Activated CD4-positive, alpha-beta T cell treated with anti-CD3 and anti-CD28 coated beads, Interleukin-2, amount 10 ng/mL, durations not matched to agents 24 days and 14 days (primary cell): ENCODE results near the gene CIAPIN1. TPM values are rescaled to one million over a fixed set of nuclear protein-coding genes. Genes with fewer than 3 reads are reported as not detected.

ENCODE experiments used
- DNase-seq: peaks from one replicate; pipeline ENCODE4 v3.0.0; 2022
- H3K27ac Mint-ChIP-seq: one replicate; pipeline ENCODE4 v1.8.0; 2022; ENCODE audit warnings: mild to moderate bottlenecking, mixed read lengths
- H3K27me3 Mint-ChIP-seq: one replicate; pipeline ENCODE4 v1.8.0; 2022; ENCODE audit warnings: mixed read lengths
- H3K36me3 Mint-ChIP-seq: one replicate; pipeline ENCODE4 v1.8.0; 2022; ENCODE audit warnings: low read depth, mild to moderate bottlenecking, mixed read lengths
- H3K4me1 Mint-ChIP-seq: one replicate; pipeline ENCODE4 v1.8.0; 2021; ENCODE audit warnings: mixed read lengths
- H3K4me3 Mint-ChIP-seq: one replicate; pipeline ENCODE4 v1.8.0; 2022; ENCODE audit warnings: mild to moderate bottlenecking, moderate library complexity, mixed read lengths
- H3K9me3 Mint-ChIP-seq: one replicate; pipeline ENCODE4 v1.8.0; 2021; ENCODE audit warnings: mixed read lengths
- intact Hi-C: fragments of 100-400 bp; cut with micrococcal nuclease; formaldehyde crosslinking; loops from one replicate; pipeline ENCODE4 v1.15.1; 2023
- total RNA-seq: library from RNA; stranded (reverse); gene quantifications from 2 replicates; pipeline ENCODE4 v1.2.3, GENCODE V29; 2022

Gene CIAPIN1
- total RNA-seq, 1 donor from 2014 or later = 85.4 TPM

DNA sequence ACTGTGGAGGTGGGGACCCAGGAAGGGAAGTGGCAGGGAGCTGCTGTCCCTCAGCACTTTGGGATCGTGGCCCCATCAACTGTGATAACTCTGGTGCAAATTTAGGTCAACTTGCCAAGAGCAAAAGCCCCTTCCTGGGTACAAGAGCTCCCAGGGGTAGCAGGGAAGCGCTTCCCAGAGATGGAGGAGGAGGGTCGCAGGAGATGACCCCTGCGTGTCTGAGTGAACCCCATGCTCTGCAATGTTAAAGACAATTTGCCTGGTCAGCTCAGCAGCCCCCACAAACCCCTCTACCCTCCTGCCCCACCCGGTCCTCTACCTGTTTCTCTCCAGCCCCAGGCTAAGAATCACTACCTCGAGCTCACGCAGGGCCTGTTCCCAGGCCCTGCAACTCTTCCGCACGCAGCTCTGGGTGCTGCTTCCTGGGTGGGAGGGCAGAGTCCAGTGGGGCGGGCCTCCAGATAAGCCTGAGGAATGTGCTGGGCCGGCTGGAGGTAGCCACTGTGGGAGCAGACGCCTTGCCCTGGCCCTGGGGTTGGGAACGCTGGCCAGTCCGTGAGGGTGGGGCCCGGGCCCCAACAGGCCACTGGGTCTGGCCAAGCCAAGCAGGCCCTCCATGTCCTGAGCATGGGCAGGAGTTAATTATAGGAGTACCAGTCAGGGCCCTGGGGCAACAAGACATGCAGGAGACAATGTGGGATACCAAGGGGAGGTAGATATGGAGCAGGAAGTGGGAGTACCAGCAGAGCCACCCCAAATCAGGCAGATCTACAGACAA, 33.0 kb upstream of the CIAPIN1 start:
- H3K27me3 Mint-ChIP-seq = peaks cover 2% of the 10 kb centered on the region
- no peaks in the 10 kb centered on the region for H3K36me3 Mint-ChIP-seq
- no peak overlapping the region for H3K27ac Mint-ChIP-seq
- intact Hi-C loops = loop anchor here (10.0 kb wide), 1 partner anchor 255 kb away; the partner anchor contains the start of gene KATNB1
- H3K4me1 Mint-ChIP-seq = peaks cover 14% of the 10 kb centered on the region
- no peak for DNase-seq
- no peaks in the 10 kb centered on the region for H3K9me3 Mint-ChIP-seq
- no peak overlapping the region for H3K4me3 Mint-ChIP-seq

DNA sequence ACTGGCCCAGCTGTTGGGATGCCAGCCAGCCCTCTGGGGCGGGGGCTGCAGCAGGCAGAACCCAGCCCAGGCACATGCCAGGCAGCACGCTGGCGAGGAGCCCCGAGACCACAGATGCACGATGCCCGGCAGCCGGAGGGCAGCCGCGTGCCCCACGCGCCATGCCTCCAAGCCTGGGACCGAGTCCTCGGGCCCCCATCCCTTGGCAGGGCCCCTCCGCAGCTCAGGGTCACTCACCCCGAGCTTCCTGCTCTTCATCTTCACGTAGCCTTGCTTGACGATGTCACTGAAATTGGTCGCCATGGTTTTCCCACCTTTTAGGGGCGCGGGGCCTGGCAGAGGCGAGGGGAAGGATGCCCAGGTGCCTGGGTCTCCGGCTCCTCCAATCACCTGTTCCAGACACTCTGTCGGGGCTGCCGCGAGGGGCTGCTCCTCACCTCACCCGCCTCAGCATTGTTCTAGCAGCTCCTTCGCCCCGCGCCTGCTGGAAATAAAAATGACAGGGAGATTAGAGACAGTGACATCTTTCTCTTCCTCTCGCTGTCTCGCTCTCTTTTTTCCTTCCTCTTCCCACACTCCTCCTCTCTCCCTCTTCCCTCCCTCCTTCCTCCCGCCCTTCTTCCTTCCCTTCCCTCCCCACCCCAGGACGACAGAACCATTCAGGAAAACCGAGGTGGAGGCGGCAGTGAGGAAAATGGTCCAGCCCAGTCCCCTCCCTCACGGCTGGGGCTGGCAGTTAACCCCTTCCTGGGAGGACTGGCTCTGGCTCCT, 32.2 kb upstream of the CIAPIN1 start:
- no peak overlapping the region for H3K27ac Mint-ChIP-seq
- intact Hi-C loops = loop anchor here (10.0 kb wide), 1 partner anchor 255 kb away; the partner anchor contains the start of gene KATNB1
- H3K27me3 Mint-ChIP-seq = peaks cover 2% of the 10 kb centered on the region
- no peak for DNase-seq
- H3K4me1 Mint-ChIP-seq = peaks cover 14% of the 10 kb centered on the region
- H3K4me3 Mint-ChIP-seq = no peak overlapping the region
- H3K9me3 Mint-ChIP-seq = no peaks in the 10 kb centered on the region
- no peaks in the 10 kb centered on the region for H3K36me3 Mint-ChIP-seq

DNA sequence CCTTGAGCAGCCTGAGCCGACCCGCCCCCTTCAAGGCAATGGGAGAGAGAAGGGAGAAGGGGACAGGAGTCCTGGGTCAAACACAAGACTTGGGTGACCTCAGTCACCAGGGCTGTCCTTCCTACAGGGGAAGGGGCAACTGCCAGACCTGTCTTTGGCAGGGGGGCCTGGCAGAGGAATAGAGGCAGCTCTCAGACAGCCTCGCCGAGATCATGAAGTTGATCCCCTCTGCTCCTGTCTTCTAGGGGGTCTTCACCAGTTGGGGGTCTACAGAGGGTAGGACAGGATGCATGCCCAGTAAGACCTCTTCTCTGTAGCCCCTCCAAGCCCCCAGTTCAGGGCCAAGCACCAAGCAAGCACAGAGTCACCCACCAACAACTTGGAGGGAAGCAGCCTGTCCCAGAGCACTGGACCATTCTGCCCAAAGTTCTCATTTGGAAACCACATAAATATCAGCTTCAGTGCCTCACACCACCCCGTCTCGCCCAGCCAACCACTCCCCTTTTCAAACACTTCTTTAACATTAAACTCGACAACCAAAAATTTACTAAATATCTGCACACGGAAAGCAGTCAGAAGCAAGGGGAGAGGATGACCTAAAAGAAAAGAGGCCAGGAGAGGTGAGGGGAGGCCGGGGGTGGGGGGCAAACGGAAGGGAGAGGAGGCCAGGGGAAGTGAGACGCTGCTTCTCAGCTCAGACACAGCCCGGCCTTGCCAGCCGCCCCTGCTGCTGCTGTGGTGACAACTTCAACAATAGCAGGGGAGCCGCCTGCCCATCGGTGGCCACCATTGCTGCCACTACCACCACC, 31.4 kb upstream of the CIAPIN1 start:
- intact Hi-C loops = loop anchor here (10.0 kb wide), 1 partner anchor 256 kb away; the partner anchor contains the start of gene KATNB1
- Mint-ChIP-seq H3K36me3 (peaks cover 1% of the 10 kb centered on the region), H3K27me3 (peaks cover 2% of the 10 kb centered on the region), H3K9me3 (no peaks in the 10 kb centered on the region), H3K4me1 (peaks cover 14% of the 10 kb centered on the region), H3K27ac (no peak overlapping the region), H3K4me3 (no peak overlapping the region)
- DNase-seq = no peak

DNA sequence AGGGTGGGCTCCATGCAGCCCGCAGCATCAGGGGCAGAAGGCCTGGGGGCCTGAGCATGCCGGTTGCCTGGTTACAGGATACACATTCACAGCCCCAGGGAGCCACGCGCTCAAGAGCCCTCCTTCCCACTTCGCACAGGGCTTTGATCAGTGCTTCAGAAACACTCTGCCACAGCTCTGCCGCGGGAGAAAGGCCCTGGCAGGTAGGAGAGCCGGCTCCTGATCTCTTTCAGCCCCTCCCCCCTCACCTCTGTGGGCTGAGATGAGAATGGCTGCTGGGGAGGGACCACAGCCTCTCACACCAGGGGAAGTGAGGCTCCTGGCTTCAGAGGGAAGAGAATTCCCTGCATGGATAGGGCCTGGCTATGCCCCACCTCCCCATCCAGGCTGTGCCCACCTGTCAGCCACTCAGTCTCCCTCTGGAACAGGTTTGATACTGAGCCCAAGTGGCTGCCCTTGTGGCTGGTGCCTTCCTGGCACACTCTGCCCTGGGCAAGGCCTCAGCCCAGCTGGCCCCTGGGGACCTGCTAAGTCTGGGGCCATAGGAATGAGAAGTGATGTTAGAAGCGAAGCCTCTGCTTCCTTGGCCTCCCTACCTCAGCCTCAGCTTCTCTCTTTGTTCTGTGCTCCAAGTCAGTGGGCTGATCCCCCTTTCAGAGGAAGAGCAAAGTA, 30.5 kb upstream of the CIAPIN1 start:
- intact Hi-C loops = loop anchor here (10.0 kb wide), 1 partner anchor 257 kb away; the partner anchor contains the start of gene KATNB1
- peaks cover 14% of the 10 kb centered on the region for H3K4me1 Mint-ChIP-seq
- H3K9me3 Mint-ChIP-seq = no peaks in the 10 kb centered on the region
- H3K36me3 Mint-ChIP-seq = peaks cover 1% of the 10 kb centered on the region
- H3K4me3 Mint-ChIP-seq = no peak overlapping the region
- DNase-seq = no peak
- H3K27me3 Mint-ChIP-seq = peaks cover 2% of the 10 kb centered on the region
- H3K27ac Mint-ChIP-seq = no peak overlapping the region

DNA sequence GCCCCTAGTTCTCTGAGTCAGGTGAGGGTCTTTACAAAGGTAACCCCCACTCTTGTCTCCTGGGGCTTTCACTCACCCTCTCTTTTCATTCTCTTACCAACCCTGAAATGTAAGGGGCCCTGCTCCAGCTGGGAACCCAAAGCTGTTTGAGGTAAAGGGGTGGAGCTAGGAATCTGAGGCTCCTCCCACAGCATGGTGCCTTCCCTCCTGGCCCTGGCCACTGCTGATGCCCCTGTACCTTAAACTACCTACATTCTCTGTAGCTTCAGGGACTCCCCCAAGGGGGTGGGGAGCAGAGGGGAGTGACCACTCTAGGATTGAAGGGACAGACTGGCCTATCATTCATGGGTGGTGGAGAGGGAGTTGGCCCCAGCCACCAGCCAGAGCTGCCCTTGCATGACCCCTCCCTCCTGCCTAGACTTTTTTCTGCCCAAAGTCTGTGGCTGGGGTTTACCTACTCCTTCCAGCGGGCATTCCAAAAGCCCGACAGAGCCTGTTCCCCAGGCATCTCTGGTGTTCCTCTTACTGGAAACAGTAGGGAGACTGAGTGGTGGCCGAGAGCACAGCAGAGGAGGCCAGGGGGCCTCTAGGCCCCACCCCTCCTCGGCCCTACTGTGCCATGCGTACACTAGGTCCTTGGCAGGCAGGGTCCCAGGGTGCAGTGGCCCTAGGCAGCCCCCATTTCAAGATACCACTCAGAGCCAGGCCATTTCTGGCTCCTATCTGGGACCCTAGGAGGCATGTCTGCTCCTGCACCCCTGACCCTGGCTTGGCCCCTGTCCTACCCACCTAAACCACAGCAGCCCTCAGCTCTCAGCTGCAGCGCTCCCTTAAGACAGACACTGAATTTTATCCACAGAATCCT, 29.6 kb upstream of the CIAPIN1 start:
- H3K36me3 Mint-ChIP-seq = peaks cover 5% of the 10 kb centered on the region
- no peak for DNase-seq
- no peaks in the 10 kb centered on the region for H3K9me3 Mint-ChIP-seq
- peak overlapping the region; percentile 75 for H3K27ac Mint-ChIP-seq
- H3K27me3 Mint-ChIP-seq = peaks cover 2% of the 10 kb centered on the region
- H3K4me1 Mint-ChIP-seq = peaks cover 14% of the 10 kb centered on the region
- H3K4me3 Mint-ChIP-seq = peak overlapping the region; percentile 55
- intact Hi-C loops = loop anchor here (1.0 to 10.0 kb wide), 2 partner anchors 43 to 258 kb away; partner anchors contain the start of gene KATNB1

DNA sequence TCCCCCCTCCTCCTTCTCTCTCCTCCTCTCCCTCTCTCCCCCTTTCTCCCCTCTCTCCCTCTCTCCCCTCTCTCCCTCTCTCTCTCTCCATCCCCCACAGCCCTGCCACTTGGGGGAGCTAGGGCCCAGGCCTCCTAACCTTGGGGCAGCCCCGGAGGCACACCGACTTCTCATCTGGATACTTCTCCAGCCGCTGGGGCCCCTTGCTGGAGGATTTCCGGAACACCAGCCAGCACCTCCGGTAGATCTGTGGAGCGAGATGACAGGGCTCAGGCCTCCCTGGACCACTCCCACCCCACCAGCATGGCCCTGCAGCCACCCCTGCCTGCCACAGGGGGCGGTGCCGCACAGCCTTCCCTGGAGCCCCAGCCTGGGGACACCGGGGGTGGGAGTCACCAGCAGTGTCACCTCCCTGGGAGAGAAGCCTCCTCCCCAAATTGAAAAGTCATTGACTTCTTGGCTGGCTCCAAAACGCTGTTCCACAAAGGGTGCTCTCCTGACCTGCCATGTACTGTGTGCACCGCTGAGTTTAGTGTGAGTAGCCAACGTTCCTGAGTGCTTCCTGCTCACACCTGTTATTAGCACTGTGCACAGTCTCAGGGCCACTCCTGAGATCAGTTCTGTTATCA, 28.6 kb upstream of the CIAPIN1 start:
- Mint-ChIP-seq H3K27me3 (peaks cover 2% of the 10 kb centered on the region), H3K27ac (peak overlapping the region; percentile 83), H3K4me1 (peaks cover 14% of the 10 kb centered on the region), H3K36me3 (peaks cover 11% of the 10 kb centered on the region), H3K9me3 (no peaks in the 10 kb centered on the region), H3K4me3 (peak overlapping the region; percentile 55)
- peak; percentile 95 for DNase-seq
- intact Hi-C loops = loop anchor here (1.0 to 10.0 kb wide), 3 partner anchors 13 to 259 kb away; partner anchors contain the start of gene KATNB1

DNA sequence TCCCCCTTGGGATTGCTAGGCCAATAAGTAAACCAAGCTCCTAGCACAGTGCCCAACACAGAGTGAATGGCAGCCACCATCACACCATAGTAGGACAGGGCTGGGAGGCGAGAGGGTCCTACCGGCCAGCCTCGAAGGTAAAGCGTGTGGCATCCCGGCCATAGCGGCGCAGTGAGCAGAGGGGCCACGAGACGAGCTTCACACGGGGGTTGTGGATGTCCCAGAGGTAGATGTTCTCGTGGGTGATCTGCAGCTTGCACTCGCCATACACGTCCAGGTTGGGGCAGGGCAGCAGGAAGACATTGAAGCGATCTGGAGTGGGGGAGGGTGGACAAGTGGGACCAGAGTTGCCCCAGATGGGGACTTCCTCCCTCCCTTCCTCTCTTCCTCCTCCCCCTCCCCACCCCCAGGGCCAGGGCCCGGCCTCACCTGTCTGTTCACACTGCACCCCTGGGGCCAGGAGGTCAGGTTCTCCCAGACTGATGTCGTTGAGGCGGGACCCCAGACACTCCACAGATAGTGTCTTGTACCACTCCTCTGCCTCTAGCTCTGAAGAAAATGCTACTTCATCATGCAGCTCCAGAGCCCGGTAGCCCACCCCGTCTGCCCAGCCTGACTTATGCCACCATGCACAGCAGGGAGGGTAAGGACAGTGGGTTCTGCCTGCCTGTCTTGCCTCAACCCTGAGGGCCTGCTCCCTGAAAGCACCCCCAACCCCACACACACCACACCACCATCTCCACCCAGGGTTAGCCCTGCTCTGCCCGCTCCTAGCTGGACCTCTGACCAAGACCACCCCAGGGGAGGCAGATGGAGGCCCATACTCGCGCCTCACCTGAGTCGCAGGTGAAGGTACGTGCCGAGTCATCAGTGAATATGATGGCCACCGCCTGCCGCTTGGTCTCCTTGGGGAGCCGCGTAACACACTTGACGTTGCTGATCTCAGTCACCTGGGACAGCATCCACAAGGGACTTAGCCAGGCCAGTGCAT, 27.8 kb upstream of the CIAPIN1 start:
- Mint-ChIP-seq H3K27ac (peak overlapping the region; percentile 83), H3K4me1 (peaks cover 14% of the 10 kb centered on the region), H3K36me3 (peaks cover 16% of the 10 kb centered on the region), H3K4me3 (peak overlapping the region; percentile 55), H3K27me3 (peaks cover 2% of the 10 kb centered on the region), H3K9me3 (no peaks in the 10 kb centered on the region)
- DNase-seq = no peak
- intact Hi-C loops = loop anchor here (1.0 to 10.0 kb wide), 2 partner anchors 12 to 260 kb away; partner anchors contain the start of gene KATNB1

DNA sequence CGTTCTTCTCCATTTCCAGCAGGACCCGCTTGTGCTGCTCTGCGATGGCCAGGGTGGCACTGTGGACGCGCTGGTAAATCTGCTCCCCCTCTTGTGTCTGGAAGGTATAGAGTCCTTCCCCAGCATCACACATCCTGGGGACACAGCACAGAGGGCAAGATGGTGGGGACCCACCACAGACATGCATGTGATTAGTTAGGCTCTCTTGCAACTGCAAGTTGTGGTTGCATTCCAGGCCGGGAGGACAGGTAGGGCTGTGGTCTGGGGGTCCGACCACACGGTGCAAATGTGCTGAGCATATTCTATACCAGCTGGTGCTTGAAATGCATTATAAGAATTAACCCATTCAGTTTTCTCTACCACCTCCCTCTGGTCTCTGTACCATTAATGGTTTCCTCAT, 26.7 kb upstream of the CIAPIN1 start:
- Mint-ChIP-seq H3K27me3 (no peaks in the 10 kb centered on the region), H3K27ac (no peak overlapping the region), H3K4me1 (peaks cover 11% of the 10 kb centered on the region), H3K9me3 (no peaks in the 10 kb centered on the region), H3K36me3 (peaks cover 26% of the 10 kb centered on the region), H3K4me3 (no peak overlapping the region)
- intact Hi-C loops = loop anchor here (10.0 kb wide), 1 partner anchor 261 kb away; the partner anchor contains the start of gene KATNB1
- DNase-seq = no peak

DNA sequence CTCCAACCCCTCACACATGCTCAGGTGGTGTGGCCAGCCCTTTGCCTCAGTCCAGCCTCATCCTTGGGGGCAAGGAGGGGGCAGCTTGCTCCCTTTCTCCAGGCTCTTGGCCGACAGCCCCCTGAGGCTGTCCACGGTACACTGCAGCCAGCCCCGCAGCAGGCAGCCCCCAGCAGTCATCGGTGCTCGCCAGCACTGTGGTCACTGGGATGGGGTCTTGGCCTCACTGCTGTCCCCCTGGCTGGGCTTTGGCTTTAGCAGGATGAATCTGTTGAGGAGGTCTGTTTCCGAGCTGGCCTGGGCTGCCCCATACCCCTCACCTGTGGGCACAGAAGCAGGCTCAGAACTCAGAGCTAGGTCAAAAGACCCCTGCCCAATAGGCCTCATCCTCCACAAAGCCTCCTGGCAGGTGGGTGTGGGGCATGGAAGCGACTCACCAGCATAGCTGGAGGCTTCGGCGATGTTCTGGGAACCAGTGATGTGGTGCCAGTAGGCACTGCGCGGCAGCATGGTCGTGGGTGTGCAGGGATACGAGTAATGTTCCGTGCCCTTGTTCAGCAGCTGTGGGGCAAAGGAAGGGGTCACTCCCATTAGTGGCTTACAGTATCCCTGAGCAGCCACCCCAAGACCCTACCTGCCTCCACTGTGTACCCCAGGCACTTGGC, 26.1 kb upstream of the CIAPIN1 start:
- DNase-seq = no peak
- Mint-ChIP-seq H3K4me3 (no peak overlapping the region), H3K4me1 (peaks cover 11% of the 10 kb centered on the region), H3K27ac (no peak overlapping the region), H3K27me3 (no peaks in the 10 kb centered on the region), H3K9me3 (no peaks in the 10 kb centered on the region), H3K36me3 (peaks cover 32% of the 10 kb centered on the region)
- intact Hi-C loops = loop anchor here (10.0 kb wide), 1 partner anchor 261 kb away; the partner anchor contains the start of gene KATNB1

DNA sequence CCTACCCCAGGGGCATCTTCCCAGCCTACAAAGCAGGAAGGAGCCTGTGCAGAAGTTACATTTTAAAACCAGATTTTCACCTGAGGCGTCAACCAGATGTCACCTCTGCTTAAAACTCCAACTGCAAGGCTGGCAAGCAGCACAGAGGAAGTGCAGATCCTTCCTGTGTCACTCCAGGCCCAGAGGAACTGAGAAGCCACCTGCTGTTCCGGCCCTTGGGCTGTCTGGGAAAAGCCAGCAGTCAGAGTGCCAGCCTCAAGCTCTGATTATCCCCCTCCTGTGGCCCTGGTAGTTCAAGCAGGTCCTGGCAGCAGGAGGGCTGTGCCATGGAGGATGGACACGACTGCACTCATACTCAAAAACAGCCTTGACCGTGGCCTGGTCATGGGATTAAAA, 25.5 kb upstream of the CIAPIN1 start:
- no peak for DNase-seq
- Mint-ChIP-seq H3K9me3 (no peaks in the 10 kb centered on the region), H3K4me3 (no peak overlapping the region), H3K4me1 (peaks cover 11% of the 10 kb centered on the region), H3K27ac (no peak overlapping the region), H3K36me3 (peaks cover 35% of the 10 kb centered on the region), H3K27me3 (no peaks in the 10 kb centered on the region)
- intact Hi-C loops = loop anchor here (10.0 kb wide), 1 partner anchor 262 kb away; the partner anchor contains the start of gene KATNB1
